T-cell (primary cell): ENCODE results near the gene NOL4L. TPM values are rescaled to one million over a fixed set of nuclear protein-coding genes. Genes with fewer than 3 reads are reported as not detected.

Experiments
- ATAC-seq, 4 experiments: fragments of 200-7000 bp in 3 of 4; fragments of 150-1000 bp in 1 of 4; cut with Tn5 transposase; replicated peaks in 1 of 4; 1 replicate in 3 of 4; 2 replicates in 1 of 4; pipeline ENCODE4 v1.10.0; 2021; ENCODE audit warnings: moderate library complexity in 3 of 4, mild to moderate bottlenecking in 2 of 4, moderate number of reproducible peaks in 1 of 4
- CTCF ChIA-PET, 2 donors: fragments of 300-600 bp; sonication (Branson Sonifier 250); formaldehyde crosslinking; loops; one replicate each; lab custom pipeline; 2022; ENCODE audit warnings: antibody characterized with exemption in 2 of 2; lab: Charles Lee
- POLR2A ChIA-PET, 2 donors: fragments of 300-600 bp; sonication (Branson Sonifier 250); formaldehyde crosslinking; loops; one replicate each; lab custom pipeline; 2022; ENCODE audit warnings: antibody characterized with exemption in 2 of 2; lab: Charles Lee
- DNase-seq, 35 experiments: peaks; one replicate each; pipeline versions ENCODE4 v3.0.0 to v3.0.0-alpha.2; 2013 to 2023
- H3K27ac ChIP-seq: one replicate; pipeline ENCODE4 v1.5.1; 2013; ENCODE audit warnings: low read length
- H3K27me3 ChIP-seq, 2 experiments: replicated peaks in 1 of 2; 1 replicate in 1 of 2; 2 replicates in 1 of 2; pipeline versions ENCODE4 v1.6.1 to v1.7.0; 2013; ENCODE audit warnings: low read length in 1 of 2, mixed read lengths in 1 of 2; ENCODE audit not compliant: control insufficient read depth in 2 of 2, insufficient read depth in 2 of 2; ENCODE audit errors: extremely low read depth in 1 of 2
- H3K36me3 ChIP-seq, 2 donors: 1 replicate in 1 of 2; 2 replicates in 1 of 2; pipeline versions ENCODE4 v1.6.1 to v1.7.0; 2013; ENCODE audit warnings: low read length in 1 of 2; ENCODE audit not compliant: control insufficient read depth in 2 of 2, insufficient read depth in 1 of 2; ENCODE audit errors: extremely low read depth in 1 of 2
- H3K4me1 ChIP-seq, 2 experiments: 1 replicate in 1 of 2; 2 replicates in 1 of 2; pipeline versions ENCODE4 v1.6.1 to v1.7.0; 2013; ENCODE audit warnings: low read length in 2 of 2, mixed read lengths in 1 of 2; ENCODE audit not compliant: insufficient read depth in 2 of 2, control insufficient read depth in 1 of 2; ENCODE audit errors: extremely low read depth in 1 of 2
- H3K4me3 ChIP-seq, 2 donors: 1 replicate in 1 of 2; 2 replicates in 1 of 2; pipeline versions ENCODE4 v1.5.1 to v1.7.0; 2013; ENCODE audit warnings: mild to moderate bottlenecking in 2 of 2, low read length in 1 of 2, moderate library complexity in 1 of 2; ENCODE audit not compliant: control insufficient read depth in 1 of 2; ENCODE audit errors: extremely low read depth in 1 of 2
- H3K9me3 ChIP-seq: 2 replicates; pipeline ENCODE4 v1.7.0; 2013
- H3K27ac Mint-ChIP-seq, 2 donors: one replicate each; pipeline ENCODE4 v1.8.0; 2020 to 2021; ENCODE audit warnings: mild to moderate bottlenecking in 2 of 2, mixed read lengths in 2 of 2
- H3K27me3 Mint-ChIP-seq, 2 donors: one replicate each; pipeline ENCODE4 v1.8.0; 2021 to 2022; ENCODE audit warnings: mixed read lengths in 2 of 2
- H3K36me3 Mint-ChIP-seq: one replicate; pipeline ENCODE4 v1.8.0; 2021; ENCODE audit warnings: mixed read lengths
- H3K4me1 Mint-ChIP-seq, 3 donors: one replicate each; pipeline ENCODE4 v1.8.0; 2020 to 2022; ENCODE audit warnings: mixed read lengths in 3 of 3, mild to moderate bottlenecking in 1 of 3
- H3K4me3 Mint-ChIP-seq, 3 donors: one replicate each; pipeline ENCODE4 v1.8.0; 2020 to 2022; ENCODE audit warnings: mild to moderate bottlenecking in 3 of 3, mixed read lengths in 3 of 3, moderate library complexity in 3 of 3
- H3K9me3 Mint-ChIP-seq, 3 donors: one replicate each; pipeline ENCODE4 v1.8.0; 2020 to 2022; ENCODE audit warnings: mixed read lengths in 3 of 3
- WGBS: methylation state at CpG from one replicate; pipeline ENCODE4 v1.1.5; 2013; ENCODE audit warnings: missing lambda C conversion rate; ENCODE audit not compliant: insufficient coverage; 5-methylcytosine and 5-hydroxymethylcytosine counted together
- total RNA-seq, 35 experiments: library from RNA in 6 of 35; stranded (reverse) in 6 of 35; fragments of 120-200 nt in 1 of 35; gene quantifications; one replicate each; pipeline versions ENCODE4 v1.2.1 to v1.2.4 and lab custom pipeline; 2013 to 2026

Gene NOL4L
- total RNA-seq, 5 donors from 2014 or later (not counting 1 experiment from before 2014, with no cell fraction given) = 63.5 to 88.8 (median 74.4) TPM

DNA sequence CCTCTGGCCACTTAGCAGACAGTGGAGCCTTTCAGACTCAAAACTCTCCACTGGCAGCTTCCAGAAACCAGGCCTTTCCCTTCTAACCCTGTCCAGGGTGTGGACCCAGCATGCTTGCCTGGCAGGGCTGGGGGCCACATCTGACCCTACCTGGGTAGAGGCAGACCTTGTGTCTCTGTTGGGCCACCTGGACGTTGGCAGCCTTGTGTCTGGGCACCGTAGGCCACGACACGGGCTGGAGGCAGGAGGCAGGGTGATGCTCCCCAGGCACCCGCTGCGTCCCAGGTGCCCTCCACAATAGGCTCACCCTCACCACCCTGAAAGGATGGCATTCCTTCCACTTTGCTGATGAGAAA is 67.6 kb downstream of the NOL4L start:
- Histone ChIP-seq H3K27me3 (no peaks in the 10 kb centered on the region), H3K36me3 (peaks cover 27 to 65% of the 10 kb centered on the region in 2 donors), H3K4me1 (peaks cover 22 to 69% of the 10 kb centered on the region in 2 experiments), H3K4me3 (no peak overlapping the region), H3K27ac (no peak overlapping the region), H3K9me3 (no peaks in the 10 kb centered on the region)
- peaks cover 45% of the 10 kb centered on the region for H3K36me3 Mint-ChIP-seq
- DNase-seq (no peak), ATAC-seq (no peak)
- no peak overlapping the region for H3K4me3 Mint-ChIP-seq
- 67% methylated on average over 1 of the region's 6 CpGs for WGBS
- no peaks in the 10 kb centered on the region for H3K9me3 Mint-ChIP-seq
- CTCF ChIA-PET = interaction anchor here in 1 of 2 donors (0.5 kb wide), 1 partner anchor 256 kb away, joined by 5 read pairs; no protein-coding TSS in a partner anchor
- no peaks in the 10 kb centered on the region for H3K27me3 Mint-ChIP-seq
- POLR2A ChIA-PET = interaction anchor here in 1 of 2 donors (0.5 kb wide), 1 partner anchor 18 kb away, joined by 3 read pairs; no protein-coding TSS in a partner anchor
- peaks cover 62 to 69% (median 63%) of the 10 kb centered on the region in 3 donors for H3K4me1 Mint-ChIP-seq
- H3K27ac Mint-ChIP-seq = peak overlapping the region in 1 of 2 donors; percentile 98

DNA sequence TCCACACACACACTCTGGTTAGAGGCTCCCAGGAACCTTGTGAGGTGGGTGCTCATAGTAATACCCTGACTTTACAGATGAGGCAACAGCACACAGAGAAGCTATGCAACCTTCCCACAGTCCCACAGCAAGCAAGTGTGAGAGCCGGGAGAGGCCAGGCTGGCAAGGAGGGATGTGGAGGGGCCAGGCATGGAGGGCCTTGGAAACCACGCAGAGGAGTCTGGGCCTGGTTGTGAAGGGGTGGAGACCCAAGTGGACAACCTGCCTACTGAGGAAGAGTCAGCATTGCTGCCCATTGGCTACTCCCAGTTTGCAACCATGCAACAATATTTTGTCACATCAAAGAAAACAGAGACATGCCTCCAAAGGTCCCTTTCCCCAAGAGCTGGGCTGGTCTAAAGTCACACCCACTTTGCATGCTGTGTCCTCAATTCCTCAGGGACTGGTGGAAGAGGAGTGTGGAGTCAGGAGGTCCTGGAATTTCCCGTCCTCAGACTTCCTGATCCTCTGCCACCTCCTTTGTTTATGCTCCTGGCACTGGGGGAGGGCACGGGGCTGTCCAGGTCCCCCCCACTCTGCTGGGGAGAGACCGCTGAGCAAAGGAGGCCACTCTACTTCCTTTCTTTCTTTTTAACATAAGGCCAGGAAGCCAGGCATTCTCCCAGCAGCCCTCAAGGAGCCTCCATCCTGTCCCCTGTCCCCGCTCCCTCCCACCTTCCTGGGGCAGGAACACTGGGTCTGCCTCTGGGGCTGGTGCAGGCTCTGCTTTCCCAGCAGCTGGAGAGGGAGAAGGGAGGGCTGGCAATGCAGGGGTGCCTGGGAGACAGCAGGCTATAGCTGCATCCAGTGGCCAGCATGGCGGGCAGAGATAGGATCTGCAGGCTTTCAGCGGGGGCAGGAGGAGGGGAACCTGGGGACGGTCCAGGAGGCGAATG is 68.3 kb downstream of the NOL4L start:
- Mint-ChIP-seq H3K4me3 (peak overlapping the region in 1 of 3 donors; percentile 93), H3K9me3 (no peaks in the 10 kb centered on the region), H3K4me1 (peaks cover 62 to 69% (median 63%) of the 10 kb centered on the region in 3 donors), H3K27ac (peak overlapping the region; percentile 80 to 98), H3K36me3 (peaks cover 49% of the 10 kb centered on the region), H3K27me3 (no peaks in the 10 kb centered on the region)
- Histone ChIP-seq H3K4me3 (no peak overlapping the region), H3K4me1 (peaks cover 22 to 67% of the 10 kb centered on the region in 2 experiments), H3K9me3 (no peaks in the 10 kb centered on the region), H3K27me3 (no peaks in the 10 kb centered on the region), H3K27ac (no peak overlapping the region), H3K36me3 (peaks cover 27 to 65% of the 10 kb centered on the region in 2 donors)
- no peak for DNase-seq
- ChIA-PET CTCF (interaction anchor here (0.5 to 0.7 kb wide), 2 partner anchors 137 to 257 kb away, joined by 3 to 5 read pairs; no protein-coding TSS in a partner anchor), POLR2A (interaction anchor here (0.5 to 0.7 kb wide), 3 partner anchors 18 to 147 kb away, joined by 3 to 4 read pairs (median 3); no protein-coding TSS in a partner anchor)
- ATAC-seq = no peak
- 88% methylated on average over 5 of the region's 10 CpGs for WGBS

DNA sequence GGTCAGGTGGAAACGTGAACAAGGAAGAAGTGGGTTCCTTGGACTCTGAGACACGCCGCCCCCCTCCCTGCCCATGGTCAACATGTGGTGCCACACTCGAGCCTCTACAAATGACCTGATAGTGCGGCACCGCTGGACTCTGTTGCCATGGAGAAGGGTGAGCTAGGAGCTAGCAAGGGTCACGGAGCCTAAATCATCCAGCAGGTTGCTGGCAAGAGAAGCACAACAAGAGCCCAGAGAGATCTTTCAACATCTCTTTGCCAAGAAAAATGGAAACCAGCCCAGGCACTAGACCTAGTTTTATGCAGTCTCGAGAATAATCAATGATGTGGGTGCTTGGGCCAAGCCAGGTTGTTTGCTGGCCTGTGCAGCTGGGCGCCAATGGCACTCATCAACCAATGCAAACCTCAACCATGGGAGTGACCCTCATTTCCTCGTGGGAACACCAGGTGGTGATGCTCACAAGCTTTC is 69.5 kb downstream of the NOL4L start:
- ChIA-PET POLR2A (interaction anchor here in 1 of 2 donors (0.6 kb wide), 1 partner anchor 45 kb away, joined by 3 read pairs; no protein-coding TSS in a partner anchor), CTCF (interaction anchor here in 1 of 2 donors (0.6 kb wide), 1 partner anchor 19 kb away, joined by 4 read pairs; no protein-coding TSS in a partner anchor)
- Histone ChIP-seq H3K4me3 (no peak overlapping the region), H3K4me1 (peaks cover 23 to 71% of the 10 kb centered on the region in 2 experiments), H3K9me3 (no peaks in the 10 kb centered on the region), H3K27ac (no peak overlapping the region), H3K27me3 (no peaks in the 10 kb centered on the region), H3K36me3 (peaks cover 25 to 67% of the 10 kb centered on the region in 2 donors)
- 87% methylated on average over 8 of the region's 10 CpGs for WGBS
- ATAC-seq = no peak
- H3K4me3 Mint-ChIP-seq = peak overlapping the region in 1 of 3 donors; percentile 93
- no peaks in the 10 kb centered on the region for H3K9me3 Mint-ChIP-seq
- peaks cover 49% of the 10 kb centered on the region for H3K36me3 Mint-ChIP-seq
- H3K27me3 Mint-ChIP-seq = no peaks in the 10 kb centered on the region
- DNase-seq = no peak
- H3K27ac Mint-ChIP-seq = peak overlapping the region; percentile 93 to 98
- peaks cover 61 to 68% (median 65%) of the 10 kb centered on the region in 3 donors for H3K4me1 Mint-ChIP-seq

DNA sequence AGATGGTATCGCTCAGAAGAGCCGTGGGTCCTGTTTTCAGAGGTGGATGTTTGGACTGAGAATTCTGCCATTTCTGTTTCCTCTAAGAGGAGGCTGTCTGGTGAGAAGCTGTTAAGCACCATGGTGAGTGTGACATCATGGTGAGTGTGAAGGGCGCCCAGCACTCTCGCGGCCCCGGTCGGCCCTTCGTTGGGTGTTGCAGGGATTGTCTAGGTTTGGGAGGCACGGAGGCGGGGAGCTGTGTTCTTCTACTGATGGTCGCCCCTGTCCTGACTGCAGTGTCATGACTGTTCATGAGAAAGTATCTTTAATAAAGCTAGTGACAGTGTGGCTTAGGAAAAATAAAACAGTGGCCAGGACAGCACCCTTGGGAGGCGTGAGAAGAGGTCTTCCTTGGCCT is 70.4 kb downstream of the NOL4L start:
- Mint-ChIP-seq H3K27me3 (no peaks in the 10 kb centered on the region), H3K4me1 (peaks cover 69 to 74% (median 74%) of the 10 kb centered on the region in 3 donors), H3K4me3 (peak overlapping the region; percentile 39 to 93 (median 84)), H3K9me3 (no peaks in the 10 kb centered on the region), H3K27ac (peak overlapping the region; percentile 93 to 98), H3K36me3 (peaks cover 49% of the 10 kb centered on the region)
- no peaks in the 10 kb centered on the region for H3K9me3 ChIP-seq
- no peak for ATAC-seq
- H3K36me3 ChIP-seq = peaks cover 18 to 61% of the 10 kb centered on the region in 2 donors
- ChIA-PET POLR2A (interaction anchor here in 1 of 2 donors (0.5 to 0.9 kb wide), 2 partner anchors 29 to 125 kb away, joined by 3 read pairs; no protein-coding TSS in a partner anchor), CTCF (no interaction called here)
- DNase-seq = no peak
- no peak overlapping the region for H3K4me3 ChIP-seq
- no peak overlapping the region for H3K27ac ChIP-seq
- WGBS = 92% methylated on average over 12 of the region's 12 CpGs
- no peaks in the 10 kb centered on the region for H3K27me3 ChIP-seq
- H3K4me1 ChIP-seq = peaks cover 30 to 80% of the 10 kb centered on the region in 2 experiments

DNA sequence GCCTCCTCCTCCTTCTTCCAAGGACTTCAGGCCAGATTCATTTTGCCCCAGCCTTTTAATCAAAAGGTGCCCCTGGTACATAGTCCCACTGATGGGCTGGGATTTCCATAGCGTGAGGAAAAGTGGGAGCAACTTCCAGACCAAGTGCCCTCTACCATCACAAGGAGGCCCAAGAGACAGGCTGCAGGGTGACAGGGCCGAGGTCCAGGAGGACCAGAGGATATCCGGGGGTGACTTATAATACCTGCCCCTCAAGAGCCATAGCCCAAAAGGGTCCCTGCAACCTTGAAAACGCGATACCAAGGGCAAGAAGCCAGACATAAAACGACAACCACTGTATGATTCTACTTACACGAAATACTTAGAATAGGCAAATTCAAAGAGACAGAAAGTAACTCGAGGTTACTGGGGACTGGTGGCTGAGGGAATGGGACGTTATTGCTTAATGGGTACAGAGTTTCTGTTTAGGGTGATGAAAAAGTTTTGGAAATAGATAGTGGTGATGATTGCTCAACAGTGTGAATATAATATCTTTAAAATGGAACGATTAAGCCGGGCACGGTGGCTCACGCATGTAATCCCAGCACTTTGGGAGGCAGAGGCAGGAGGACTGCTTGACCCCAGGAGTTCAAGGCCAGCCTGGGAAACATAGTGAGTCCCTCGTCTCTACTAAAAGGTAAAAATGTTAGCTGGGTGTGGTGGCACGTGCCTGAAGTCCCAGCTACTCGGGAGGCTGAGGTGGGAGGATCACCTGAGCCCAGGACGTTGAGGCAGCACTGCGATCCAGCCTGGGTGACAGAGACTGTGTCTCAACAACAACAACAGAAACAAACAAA is 71.9 kb downstream of the NOL4L start:
- Mint-ChIP-seq H3K4me1 (peaks cover 85 to 88% (median 88%) of the 10 kb centered on the region in 3 donors), H3K27ac (peak overlapping the region; percentile 93 to 98), H3K4me3 (peak overlapping the region; percentile 80 to 93 (median 84)), H3K9me3 (no peaks in the 10 kb centered on the region), H3K36me3 (peaks cover 52% of the 10 kb centered on the region), H3K27me3 (no peaks in the 10 kb centered on the region)
- CTCF ChIA-PET = no interaction called here
- Histone ChIP-seq H3K4me1 (peaks cover 40 to 95% of the 10 kb centered on the region in 2 experiments), H3K4me3 (peak overlapping the region; percentile 17 to 23), H3K27ac (peak overlapping the region; percentile 51), H3K9me3 (no peaks in the 10 kb centered on the region), H3K27me3 (no peaks in the 10 kb centered on the region), H3K36me3 (peaks cover 11 to 48% of the 10 kb centered on the region in 2 donors)
- POLR2A ChIA-PET = interaction anchor here in 1 of 2 donors (0.6 kb wide), 1 partner anchor 22 kb away, joined by 6 read pairs; no protein-coding TSS in a partner anchor
- no peak for DNase-seq
- WGBS = 91% methylated on average over 6 of the region's 18 CpGs
- no peak for ATAC-seq
